Bladder microvascular endothelial cell (primary cell): ENCODE results near the gene TOMM22. TPM values are rescaled to one million over a fixed set of nuclear protein-coding genes. Genes with fewer than 3 reads are reported as not detected.

ENCODE experiments used
- total RNA-seq: library from RNA; depleted of rRNA; stranded (reverse); fragments of >200 nt; gene quantifications from 2 replicates; pipeline ENCODE4 v1.2.3, GENCODE V29; 2014

TOMM22 gene
- total RNA-seq: 48.4 and 57.1 TPM in 2 replicates

DNA sequence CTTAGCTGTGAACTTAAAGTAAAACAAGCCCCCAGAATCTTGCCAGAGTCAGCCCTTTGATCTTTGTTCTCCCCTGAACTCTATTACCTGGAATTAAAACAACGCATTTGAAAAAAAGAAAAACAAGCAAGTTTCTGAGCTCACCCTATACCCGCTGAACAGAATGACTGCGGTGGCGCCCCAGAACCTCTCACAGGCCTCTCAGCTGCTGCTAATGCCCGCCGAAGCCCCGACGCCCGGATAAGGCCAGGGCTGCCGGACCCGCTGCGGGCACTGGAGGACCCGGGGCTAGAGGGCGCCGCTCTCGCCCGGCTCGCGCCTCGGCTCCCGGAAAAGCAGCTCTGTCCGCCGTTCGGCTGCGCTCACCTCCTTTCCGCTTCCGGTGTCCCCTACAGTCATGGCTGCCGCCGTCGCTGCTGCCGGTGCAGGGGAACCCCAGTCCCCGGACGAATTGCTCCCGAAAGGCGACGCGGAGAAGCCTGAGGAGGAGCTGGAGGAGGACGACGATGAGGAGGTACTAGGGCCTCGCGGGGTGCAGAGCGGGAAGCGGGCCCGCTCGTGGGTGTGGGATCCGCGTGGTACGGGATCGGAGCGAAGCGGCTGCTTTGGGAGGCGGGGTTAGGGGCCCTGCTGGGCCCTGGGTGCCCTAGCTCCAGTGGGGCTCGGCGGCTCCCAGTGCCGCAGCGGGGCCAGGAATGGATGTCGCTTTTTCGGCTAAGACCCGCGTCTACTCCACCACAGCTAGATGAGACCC is at the start of gene TOMM22:
TOMM22 (plus strand) TSS at position 376 of the 754 bp plus-strand sequence; CDS start at position 398, 22 bp downstream.

GRCh38 chr22:38656256-38657044 is 25.3 kb upstream of the TOMM22 start, which contains the start of the genes CBY1 and FAM227A:
Gene CBY1, plus strand, starts transcription at chr22:38656638. Its CDS starts 11,417 bp downstream, at chr22:38668055.
Gene FAM227A, minus strand, starts transcription at chr22:38656392. Its CDS starts 6,224 bp downstream, at chr22:38650168.

DNA sequence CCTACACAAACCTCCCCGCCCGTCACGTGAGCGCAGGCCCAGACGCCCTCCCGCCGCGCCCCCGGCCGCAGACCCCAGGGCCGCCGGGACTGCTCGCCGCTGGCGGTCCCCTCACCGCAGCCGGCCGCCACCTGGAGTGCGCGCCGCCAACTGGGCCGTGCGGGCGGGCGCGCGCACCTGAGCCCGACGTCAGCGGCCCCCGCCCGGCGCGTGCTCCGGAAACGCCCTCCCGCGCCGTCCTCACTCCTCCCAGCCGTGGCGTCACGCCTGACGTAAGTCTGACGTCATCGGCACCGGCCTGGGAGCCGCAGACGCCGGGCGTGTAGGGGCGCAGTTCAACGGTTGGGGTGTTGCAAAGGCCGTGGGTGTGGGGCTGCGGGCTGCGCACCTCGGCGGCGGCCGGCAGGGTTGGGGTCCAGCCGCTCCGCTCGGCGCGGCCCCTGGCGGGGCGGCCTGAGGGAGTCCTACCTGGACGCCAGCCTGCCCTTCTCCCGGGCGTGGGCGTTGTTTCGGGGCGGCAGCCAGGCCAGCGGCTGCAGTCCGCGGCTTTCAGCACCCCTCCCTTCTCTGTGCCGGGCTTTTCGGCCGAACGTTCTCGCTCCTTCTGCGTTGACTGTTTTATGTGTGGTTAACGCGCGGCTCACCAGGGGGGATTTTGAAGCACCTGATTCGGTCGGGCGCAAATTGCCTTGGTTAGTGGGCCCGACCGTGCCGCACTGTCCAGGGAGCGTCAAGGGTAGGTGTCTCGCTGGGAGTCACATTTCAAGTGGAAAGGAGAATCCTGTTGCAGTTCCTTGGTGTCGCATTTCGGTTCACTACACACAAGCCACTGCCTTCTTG is 19.3 kb downstream of the TOMM22 start, which contains the start of gene JOSD1:
JOSD1 (minus strand) TSS at position 155 of the 840 bp plus-strand sequence. CDS start 956 bp downstream, outside the sequence.

GRCh38 chr22:38705235-38706100 is 23.7 kb downstream of the TOMM22 start, which contains the start of gene GTPBP1:
Gene GTPBP1, plus strand, starts transcription at chr22:38705944. Its CDS starts 12 bp downstream, at chr22:38705956.

Other genes starting within 250 kb of the TOMM22 start
- gene KCNJ4, start 226.8 kb upstream of the TOMM22 start, total RNA-seq: not detected in 2 replicates
- gene KDELR3, start 213.9 kb upstream of the TOMM22 start, total RNA-seq: 16.7 and 27.7 TPM in 2 replicates
- gene DDX17, start 175.6 kb upstream of the TOMM22 start, total RNA-seq: 465 and 497 TPM in 2 replicates
- 0.69 and 1.5 TPM in 2 replicates for gene DMC1, start 111.8 kb upstream of the TOMM22 start, total RNA-seq
- gene FAM227A, start 25.6 kb upstream of the TOMM22 start, total RNA-seq: 0.16 and 0.69 TPM in 2 replicates
- 13.0 and 19.5 TPM in 2 replicates for gene CBY1, start 25.3 kb upstream of the TOMM22 start, total RNA-seq
- 57.3 and 73.9 TPM in 2 replicates for gene JOSD1, start 19.0 kb downstream of the TOMM22 start, total RNA-seq
- gene GTPBP1, start 24.0 kb downstream of the TOMM22 start, total RNA-seq: 16.5 and 63.8 TPM in 2 replicates
- gene SUN2, start 74.0 kb downstream of the TOMM22 start, total RNA-seq: 105 and 173 TPM in 2 replicates
- 11.7 and 15.5 TPM in 2 replicates for gene DNAL4, start 112.2 kb downstream of the TOMM22 start, total RNA-seq
- 0.16 and 0.69 TPM in 2 replicates for gene NPTXR, start 162.1 kb downstream of the TOMM22 start, total RNA-seq
- gene CBX6, start 190.3 kb downstream of the TOMM22 start, total RNA-seq: 15.4 and 17.2 TPM in 2 replicates